ENCODE measurements around the gene USP10. TPM values are rescaled to one million over a fixed set of nuclear protein-coding genes. Genes with fewer than 3 reads are reported as not detected.
A peak's percentile ranks its signal among the peaks of the same experiment; 100 is the strongest.

USP10 gene
- total and polyA plus RNA-seq, 3 donors from 2014 or later = 53.6 to 108 (median 101) TPM

- Histone ChIP-seq H3K4me3 (no peak overlapping the region), H3K4me1 (no peaks in the 10 kb centered on the region), H3K36me3 (ENCODE audit: low read depth, missing control alignments) (no peaks in the 10 kb centered on the region), H3K27me3 (no peaks in the 10 kb centered on the region), H3K27ac (peak overlapping the region in 1 of 2 donors; percentile 39), H3K9me3 (no peaks in the 10 kb centered on the region)
- TF ChIP-seq POLR2A (IDR thresholded peaks at IDR 0.05) = no peak
- no peak for TF ChIP-seq CTCF (IDR thresholded peaks at IDR 0.05)
- 73 to 77% methylated on average over 17 of the region's 17 CpGs for WGBS, 2 donors
- intact Hi-C loops (cut with DNase I; ENCODE audit: low total_unique reads) = no loop called here
- no peak for DNase-seq
These were observed 110.9 kb downstream of the USP10 start for GRCh38 chr16:84810518-84811273.

- no peaks in the 10 kb centered on the region for H3K27me3 ChIP-seq
- no peaks in the 10 kb centered on the region for H3K9me3 ChIP-seq
- peaks cover 7% of the 10 kb centered on the region for H3K4me1 ChIP-seq
- intact Hi-C loops (cut with DNase I; ENCODE audit: low total_unique reads) = no loop called here
- 100% methylated on average over 2 of the region's 2 CpGs for WGBS, 2 donors
- H3K36me3 ChIP-seq (ENCODE audit: low read depth, missing control alignments) = no peaks in the 10 kb centered on the region
- H3K4me3 ChIP-seq = no peak overlapping the region
- H3K27ac ChIP-seq = peak overlapping the region in 1 of 2 donors; percentile 39
- DNase-seq = no peak
- TF ChIP-seq CTCF (IDR thresholded peaks at IDR 0.05) (no peak), POLR2A (IDR thresholded peaks at IDR 0.05) (no peak)
These were observed 111.7 kb downstream of the USP10 start for GRCh38 chr16:84811529-84811928.

- no peaks in the 10 kb centered on the region for H3K36me3 ChIP-seq (ENCODE audit: low read depth, missing control alignments)
- TF ChIP-seq POLR2A (IDR thresholded peaks at IDR 0.05) (no peak), CTCF (IDR thresholded peaks at IDR 0.05) (no peak)
- WGBS, 2 donors = 82 to 84% methylated on average over 13 to 15 of the region's 15 CpGs
- peaks cover 7% of the 10 kb centered on the region for H3K4me1 ChIP-seq
- H3K27ac ChIP-seq = no peak overlapping the region
- H3K9me3 ChIP-seq = no peaks in the 10 kb centered on the region
- no peak for DNase-seq
- H3K27me3 ChIP-seq = no peaks in the 10 kb centered on the region
- intact Hi-C loops (cut with DNase I; ENCODE audit: low total_unique reads) = no loop called here
- H3K4me3 ChIP-seq = no peak overlapping the region
These were observed 113.5 kb downstream of the USP10 start for GRCh38 chr16:84813141-84813934.

- DNase-seq = no peak
- Histone ChIP-seq H3K4me3 (no peak overlapping the region), H3K27ac (no peak overlapping the region), H3K36me3 (ENCODE audit: low read depth, missing control alignments) (no peaks in the 10 kb centered on the region), H3K27me3 (no peaks in the 10 kb centered on the region), H3K9me3 (no peaks in the 10 kb centered on the region), H3K4me1 (peaks cover 7% of the 10 kb centered on the region)
- TF ChIP-seq POLR2A (IDR thresholded peaks at IDR 0.05) = no peak
- no peak for TF ChIP-seq CTCF (IDR thresholded peaks at IDR 0.05)
- intact Hi-C loops (cut with DNase I; ENCODE audit: low total_unique reads) = no loop called here
- 66 to 72% methylated on average over 7 of the region's 7 CpGs for whole genome bisulfite sequencing, 2 donors
These were observed 115.7 kb downstream of the USP10 start for GRCh38 chr16:84815462-84815861.
